ENCODE results near the gene SS18L1.

SS18L1 gene

GRCh38 chr20:62174021-62174804 is 30.6 kb downstream of the SS18L1 start:
- DNase-seq (ENCODE audit: low read depth), result no peak

DNA sequence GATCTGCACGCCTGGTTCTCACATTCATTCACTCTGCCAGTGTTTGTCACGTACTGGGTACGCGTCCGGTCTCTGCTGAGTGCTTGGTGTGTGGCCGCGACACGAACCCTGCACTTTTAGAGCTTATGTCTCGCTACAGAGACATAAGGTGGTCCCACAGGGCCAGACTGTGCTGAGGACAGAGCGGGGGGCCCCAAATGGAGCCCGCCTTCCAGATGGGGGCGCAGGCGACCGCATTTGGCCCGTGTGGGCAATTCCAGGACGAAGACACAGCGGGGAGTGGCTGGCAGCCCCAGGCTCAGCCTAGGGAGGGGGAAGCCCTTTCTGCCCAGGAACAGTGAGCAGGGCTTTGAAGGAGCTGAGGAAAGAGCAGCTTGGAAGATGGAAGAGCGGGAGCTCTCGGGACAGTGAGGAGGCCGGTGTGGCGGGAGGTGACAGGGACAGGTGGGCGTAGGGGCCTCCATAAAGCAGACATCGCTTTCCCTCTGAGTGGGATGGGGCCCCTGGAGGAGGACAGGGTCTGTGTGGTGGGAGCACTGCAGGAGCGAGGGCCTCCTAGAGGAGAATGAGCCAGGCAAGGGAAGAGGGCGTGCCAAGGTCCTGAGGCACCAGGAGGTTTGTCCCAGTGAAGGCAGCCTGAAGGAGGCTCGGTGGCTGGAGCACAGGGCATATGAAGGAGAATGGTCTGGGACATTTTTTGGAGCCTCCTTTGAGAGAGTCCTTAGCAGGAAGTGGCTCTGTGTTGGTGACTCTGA is 31.5 kb downstream of the SS18L1 start:
- no peak for DNase-seq (ENCODE audit: low read depth)

GRCh38 chr20:62175711-62176110 is 32.1 kb downstream of the SS18L1 start:
- no peak for DNase-seq (ENCODE audit: low read depth)

DNA sequence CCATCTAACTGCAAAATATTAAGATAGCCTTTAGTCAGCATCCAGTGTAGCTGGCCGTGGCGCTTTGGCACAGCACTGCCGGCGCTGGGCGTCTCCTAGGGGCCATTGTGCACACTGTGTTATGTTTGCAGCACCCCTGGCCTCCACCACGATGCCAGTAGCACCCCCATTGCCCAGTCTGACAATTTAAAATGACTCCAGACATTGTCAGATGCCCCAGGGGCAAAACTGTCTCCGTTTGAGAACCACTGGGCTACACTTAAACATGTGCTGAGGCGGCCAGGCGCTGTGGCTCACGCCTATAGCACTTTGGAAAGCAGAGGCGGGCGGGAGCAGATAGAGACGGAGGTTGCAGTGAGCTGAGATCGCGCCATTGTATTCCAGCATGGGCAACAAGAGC is 33.3 kb downstream of the SS18L1 start:
- no peak for DNase-seq (ENCODE audit: low read depth)

GRCh38 chr20:62177307-62177706 is 33.7 kb downstream of the SS18L1 start:
- DNase-seq (ENCODE audit: low read depth), result no peak

- DNase-seq (ENCODE audit: low read depth), result no peak
These were observed 35.0 kb downstream of the SS18L1 start for GRCh38 chr20:62178316-62179161.

DNA sequence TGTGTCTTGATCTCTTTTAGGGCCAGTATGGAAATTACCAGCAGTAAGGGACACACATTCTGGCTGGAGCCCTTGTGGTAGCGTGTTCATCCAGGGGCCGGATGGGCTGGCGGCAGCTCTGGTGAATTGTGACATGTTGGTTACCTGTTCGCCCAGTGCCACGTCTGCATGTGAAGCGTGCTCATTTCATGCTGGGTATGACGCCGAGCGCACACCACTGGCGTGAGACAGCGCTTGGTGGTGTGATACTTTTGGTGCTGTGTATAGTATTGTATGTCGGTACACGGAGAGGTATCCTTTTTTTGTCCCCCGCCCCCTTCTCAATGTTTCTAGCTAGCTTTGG is 35.6 kb downstream of the SS18L1 start:
- no peak for DNase-seq (ENCODE audit: low read depth)

DNA sequence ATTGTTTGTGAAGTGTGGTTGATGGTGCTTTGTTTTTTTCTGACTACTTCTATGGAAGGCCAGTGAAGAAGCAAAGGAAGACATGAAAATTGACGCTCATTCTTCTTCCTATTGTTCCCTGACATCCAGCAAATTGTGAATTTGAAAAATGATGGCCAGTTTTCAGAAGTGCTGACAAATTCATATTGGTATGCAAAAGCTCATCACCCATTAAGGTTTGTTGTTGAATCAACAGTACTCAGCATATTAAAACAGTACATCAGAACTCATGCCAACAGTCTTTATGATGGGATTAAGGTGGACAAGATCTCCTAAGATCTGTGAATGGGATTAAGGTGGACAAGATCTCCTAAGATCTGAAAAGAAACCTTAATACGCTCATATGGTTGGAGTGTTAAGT is 38.2 kb downstream of the SS18L1 start:
- DNase-seq (ENCODE audit: low read depth), result no peak

GRCh38 chr20:62182469-62183425 is 39.2 kb downstream of the SS18L1 start, which contains the start of gene MTG2:
TSS of gene MTG2 (plus strand) at chr20:62183028. CDS start at chr20:62193421, 10,393 bp downstream.
- peak; percentile 67 for DNase-seq (ENCODE audit: low read depth)

- DNase-seq (ENCODE audit: low read depth), result no peak
These were observed 40.0 kb downstream of the SS18L1 start for GRCh38 chr20:62183426-62184142.

GRCh38 chr20:62186096-62186426 is 42.5 kb downstream of the SS18L1 start:
- no peak for DNase-seq (ENCODE audit: low read depth)

- DNase-seq (ENCODE audit: low read depth), result peak; percentile 16
These were observed 43.6 kb downstream of the SS18L1 start for GRCh38 chr20:62186887-62187866.

- no peak for DNase-seq (ENCODE audit: low read depth)
These were observed 47.3 kb downstream of the SS18L1 start for GRCh38 chr20:62190639-62191411.

GRCh38 chr20:62191781-62192559 is 48.4 kb downstream of the SS18L1 start:
- DNase-seq (ENCODE audit: low read depth), result no peak

DNA sequence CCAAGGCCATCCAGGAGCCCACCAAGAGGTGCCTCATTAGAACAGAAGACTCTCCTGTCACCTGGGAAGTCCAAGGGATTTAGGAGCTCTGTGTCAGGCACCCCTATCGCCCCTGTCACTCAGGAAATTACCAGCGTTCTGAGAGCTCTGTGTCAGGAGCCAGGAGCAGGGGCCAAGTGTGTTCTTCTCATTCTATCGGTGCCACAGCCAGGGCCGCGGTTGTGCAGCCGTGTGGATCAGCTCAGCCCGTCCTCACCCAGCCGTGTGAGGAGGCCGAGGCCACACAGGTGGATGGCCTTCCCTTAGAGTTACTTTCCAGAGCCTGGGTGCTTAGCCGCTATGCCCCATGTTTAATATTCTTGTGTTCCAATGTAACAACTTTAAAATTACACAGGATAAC is 49.1 kb downstream of the SS18L1 start:
- no peak for DNase-seq (ENCODE audit: low read depth)

DNA sequence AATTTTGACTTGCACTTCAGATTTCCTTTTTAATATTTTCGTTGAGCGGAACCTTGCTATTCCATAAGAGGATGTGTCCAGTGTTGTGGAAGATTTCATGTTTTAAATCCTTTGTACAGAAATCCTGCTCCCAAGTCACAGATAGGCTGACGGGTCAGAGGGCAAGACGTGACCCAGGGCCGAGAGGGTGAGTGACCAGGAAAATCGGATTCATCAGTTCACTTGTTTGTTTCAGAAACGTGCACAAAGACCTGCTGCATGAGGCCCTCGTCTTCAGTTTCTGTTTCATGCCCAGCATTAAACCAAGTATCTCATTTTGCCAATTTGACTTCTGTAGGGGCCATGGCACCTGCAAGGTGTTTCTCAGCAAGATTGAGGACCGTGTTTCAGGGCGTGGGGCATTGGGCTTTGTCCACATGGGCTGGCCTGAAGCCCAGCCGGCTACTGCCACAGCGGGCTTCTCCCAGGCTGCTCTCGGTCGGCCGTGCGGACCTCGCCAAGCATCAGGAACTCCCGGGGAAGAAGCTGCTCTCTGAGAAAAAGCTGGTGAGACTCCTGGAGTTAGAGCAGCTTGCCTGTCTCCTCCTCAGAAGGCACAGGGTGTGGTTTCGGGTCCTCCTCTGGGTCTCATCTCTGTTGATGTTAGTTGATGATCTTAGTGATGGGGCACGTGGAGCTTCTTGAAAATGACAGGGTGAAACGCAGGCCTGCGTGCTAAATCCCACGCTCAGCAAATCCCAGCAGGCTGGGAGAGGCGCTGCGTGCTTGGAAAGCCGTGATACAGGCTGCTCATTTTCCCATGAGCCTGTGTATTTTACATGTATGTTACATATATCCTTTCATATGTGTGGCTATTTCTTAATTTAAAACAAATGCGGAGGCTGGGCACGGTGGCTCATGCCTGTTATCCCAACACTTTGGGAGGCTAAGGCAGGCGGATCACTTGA is 49.8 kb downstream of the SS18L1 start:
- DNase-seq (ENCODE audit: low read depth), result no peak

DNA sequence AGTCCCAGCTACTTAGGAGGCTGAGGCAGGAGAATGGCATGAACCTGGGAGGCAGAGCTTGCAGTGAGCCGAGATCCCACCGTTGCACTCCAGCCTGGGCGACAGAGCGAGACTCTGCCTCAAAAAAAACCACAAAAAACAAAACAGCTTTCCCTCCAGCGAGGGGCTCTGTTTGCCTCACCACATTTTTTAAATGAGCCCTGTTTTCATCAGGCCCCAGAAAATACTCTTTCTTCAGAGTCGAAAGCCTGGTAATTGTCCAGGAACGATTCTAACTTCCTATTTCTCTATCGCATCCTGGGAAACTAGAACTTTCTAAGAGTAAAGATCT is 51.5 kb downstream of the SS18L1 start:
- DNase-seq (ENCODE audit: low read depth), result no peak

Measured in GM04503 (cell line).